GM21423 (cell line): ENCODE data around the gene PLEKHH2.
"Not testable (repeated sequence)": the region's sequence is repeated elsewhere in the genome, so short reads cannot be mapped to it uniquely, and the experiment has no call there.

ENCODE experiments used
- ATAC-seq: cut with Tn5 transposase; IDR thresholded peaks from one replicate; pipeline ENCODE4 v1.9.1; 2021; ENCODE audit warnings: mild to moderate bottlenecking, moderate library complexity; ENCODE audit not compliant: unreplicated experiment

The PLEKHH2 gene

GRCh38 chr2:43637030-43637803 is at the start of gene PLEKHH2:
PLEKHH2 (plus strand) TSS chr2:43637260; CDS start chr2:43644674, 7,414 bp downstream.
- peak; percentile 100 for ATAC-seq

GRCh38 chr2:43592443-43592842 is 44.6 kb upstream of the PLEKHH2 start:
- no peak for ATAC-seq

- no peak for ATAC-seq
These were observed 43.8 kb upstream of the PLEKHH2 start for GRCh38 chr2:43593254-43593653.

- no peak for ATAC-seq
These were observed 42.2 kb upstream of the PLEKHH2 start for GRCh38 chr2:43594875-43595274.

- peak; percentile 98 for ATAC-seq
These were observed 41.3 kb upstream of the PLEKHH2 start, which contains the start of gene THADA for GRCh38 chr2:43595603-43596412. THADA (minus strand) TSS chr2:43596038; CDS start chr2:43592392, 3,646 bp downstream.

GRCh38 chr2:43600596-43600995 is 36.5 kb upstream of the PLEKHH2 start:
- not testable (repeated sequence) for ATAC-seq

- no peak for ATAC-seq
These were observed 32.4 kb upstream of the PLEKHH2 start for GRCh38 chr2:43604674-43605073.

GRCh38 chr2:43605079-43605655 is 31.9 kb upstream of the PLEKHH2 start:
- ATAC-seq = no peak

- no peak for ATAC-seq
These were observed 31.2 kb upstream of the PLEKHH2 start for GRCh38 chr2:43605851-43606250.

GRCh38 chr2:43609290-43609918 is 27.7 kb upstream of the PLEKHH2 start:
- no peak for ATAC-seq

- ATAC-seq = no peak
These were observed 26.7 kb upstream of the PLEKHH2 start for GRCh38 chr2:43610361-43610760.

- ATAC-seq = no peak
These were observed 24.8 kb upstream of the PLEKHH2 start for GRCh38 chr2:43611987-43612894.

- no peak for ATAC-seq
These were observed 24.1 kb upstream of the PLEKHH2 start for GRCh38 chr2:43612944-43613343.

- no peak for ATAC-seq
These were observed 19.9 kb upstream of the PLEKHH2 start for GRCh38 chr2:43616967-43617680.

GRCh38 chr2:43619511-43619910 is 17.5 kb upstream of the PLEKHH2 start:
- ATAC-seq = no peak

- ATAC-seq = no peak
These were observed 14.1 kb upstream of the PLEKHH2 start for GRCh38 chr2:43622931-43623451.

GRCh38 chr2:43631618-43632317 is 5.3 kb upstream of the PLEKHH2 start:
- no peak for ATAC-seq

GRCh38 chr2:43634604-43635306 is 2.3 kb upstream of the PLEKHH2 start:
- no peak for ATAC-seq
